Liver (tissue), 9 donors: ENCODE data around the gene UGT1A10. TPM values are rescaled to one million over a fixed set of nuclear protein-coding genes. Genes with fewer than 3 reads are reported as not detected.

Source experiments
- DNase-seq: peaks from one replicate; pipeline ENCODE4 v3.0.0-alpha.2; 2017; ENCODE audit warnings: low spot score
- H3K27ac ChIP-seq, 2 donors: one replicate each; pipeline ENCODE4 v1.7.0; 2013; ENCODE audit warnings: inconsistent platforms in 2 of 2, low read length in 2 of 2, control low read depth in 1 of 2, low read depth in 1 of 2, mild to moderate bottlenecking in 1 of 2
- H3K27me3 ChIP-seq, 4 donors: one replicate each; pipeline versions ENCODE4 v1.6.1 to v1.7.0; 2013; ENCODE audit warnings: low read length in 3 of 4, inconsistent platforms in 1 of 4, mild to moderate bottlenecking in 1 of 4, moderate library complexity in 1 of 4; ENCODE audit not compliant: control insufficient read depth in 4 of 4, insufficient read depth in 4 of 4
- H3K36me3 ChIP-seq, 4 donors: one replicate each; pipeline versions ENCODE4 v1.6.1 to v1.7.0; 2013; ENCODE audit warnings: low read length in 3 of 4, mild to moderate bottlenecking in 3 of 4, low read depth in 1 of 4, moderate library complexity in 1 of 4; ENCODE audit not compliant: control insufficient read depth in 4 of 4, insufficient read depth in 3 of 4
- H3K4me1 ChIP-seq, 4 donors: one replicate each; pipeline versions ENCODE4 v1.6.1 to v1.7.0; 2013; ENCODE audit warnings: low read length in 3 of 4, mild to moderate bottlenecking in 3 of 4, moderate library complexity in 1 of 4; ENCODE audit not compliant: control insufficient read depth in 4 of 4, insufficient read depth in 4 of 4
- H3K4me3 ChIP-seq, 3 donors: one replicate each; pipeline versions ENCODE4 v1.6.1 to v1.7.0; 2013; ENCODE audit warnings: low read length in 3 of 3, control low read depth in 1 of 3, low read depth in 1 of 3, mild to moderate bottlenecking in 1 of 3
- H3K9ac ChIP-seq, 2 donors: one replicate each; pipeline ENCODE4 v1.7.0; 2013; ENCODE audit warnings: low read length in 2 of 2, mild to moderate bottlenecking in 2 of 2, moderate library complexity in 2 of 2, control low read depth in 1 of 2, low read depth in 1 of 2
- H3K9me3 ChIP-seq, 4 donors: one replicate each; pipeline versions ENCODE4 v1.6.1 to v1.7.0; 2013; ENCODE audit warnings: low read length in 3 of 4; ENCODE audit not compliant: control insufficient read depth in 4 of 4
- EGR1 ChIP-seq, 2 donors: IDR thresholded peaks; 2 replicates each; pipeline ENCODE4 v1.6.1; 2016 to 2018; ENCODE audit warnings: antibody characterized with exemption in 2 of 2, low read depth in 2 of 2
- FOXA1 ChIP-seq: IDR thresholded peaks from 2 replicates; pipeline ENCODE4 v1.6.1; 2016; ENCODE audit warnings: antibody characterized with exemption
- FOXA2 ChIP-seq: IDR thresholded peaks from 2 replicates; pipeline ENCODE4 v1.6.1; 2016; ENCODE audit warnings: antibody characterized with exemption
- GABPA ChIP-seq, 2 donors: IDR thresholded peaks in 1 of 2; conservative IDR thresholded peaks in 1 of 2; 2 replicates each; pipeline ENCODE4 v1.6.1; 2016; ENCODE audit warnings: antibody characterized with exemption in 2 of 2, mild to moderate bottlenecking in 1 of 2, moderate library complexity in 1 of 2
- HNF4A ChIP-seq, 2 donors: conservative IDR thresholded peaks; 2 replicates each; pipeline ENCODE4 v1.6.1; 2016; ENCODE audit warnings: antibody characterized with exemption in 2 of 2, mild to moderate bottlenecking in 2 of 2
- NR2F2 ChIP-seq: IDR thresholded peaks from 2 replicates; pipeline ENCODE4 v1.6.1; 2016; ENCODE audit warnings: antibody characterized with exemption
- RAD21 ChIP-seq, 2 donors: IDR thresholded peaks; 2 replicates each; pipeline ENCODE4 v1.6.1; 2016; ENCODE audit warnings: antibody characterized with exemption in 2 of 2, mild to moderate bottlenecking in 2 of 2
- RXRA ChIP-seq, 2 donors: IDR thresholded peaks; 2 replicates each; pipeline ENCODE4 v1.6.1; 2017 to 2018; ENCODE audit warnings: antibody characterized with exemption in 2 of 2, mild to moderate bottlenecking in 1 of 2
- SP1 ChIP-seq: IDR thresholded peaks from 2 replicates; pipeline ENCODE4 v1.6.1; 2018; ENCODE audit warnings: antibody characterized with exemption, mild to moderate bottlenecking
- TAF1 ChIP-seq: conservative IDR thresholded peaks from 2 replicates; pipeline ENCODE4 v1.6.1; 2016; ENCODE audit warnings: antibody characterized with exemption, mild to moderate bottlenecking
- YY1 ChIP-seq: IDR thresholded peaks from 2 replicates; pipeline ENCODE4 v1.6.1; 2016; ENCODE audit warnings: antibody characterized with exemption, mild to moderate bottlenecking
- WGBS: extraction: QIAGEN DNeasy Blood & Tissue Kit; methylation state at CpG from one replicate; pipeline ENCODE4 v1.1.7; 2013; 5-methylcytosine and 5-hydroxymethylcytosine counted together
- polyA plus RNA-seq, 2 donors: library from polyadenylated mRNA; stranded (reverse) in 1 of 2; unstranded in 1 of 2; fragments of 200-250 nt in 1 of 2; fragments of >200 nt in 1 of 2; fragmentation: Nextera tagmentation in 1 of 2; extraction: Ambion mirVana in 1 of 2; gene quantifications; one replicate each; pipeline versions ENCODE4 v1.2.1 to v1.2.3, GENCODE V29; 2013 to 2015
- total RNA-seq, 2 donors: library from RNA; depleted of rRNA; stranded (reverse); fragments of >200 nt; gene quantifications; one replicate each; pipeline ENCODE4 v1.2.3, GENCODE V29; 2014
- TF ChIP-seq, protein P1 (sequence below): IDR thresholded peaks from 2 replicates; pipeline ENCODE4 v1.6.1; 2016; ENCODE audit warnings: antibody characterized with exemption
- TF ChIP-seq, protein P2 (sequence below): fragments of 150-350 bp; IDR thresholded peaks from 2 replicates; pipeline ENCODE4 v1.5.1; 2017; ENCODE audit warnings: improper control_type of control experiment, low read depth, low read length; ENCODE audit not compliant: missing input control
- TF ChIP-seq, protein P3 (sequence below): IDR thresholded peaks from 2 replicates; pipeline ENCODE4 v1.6.1; 2016; ENCODE audit warnings: antibody characterized with exemption, mild to moderate bottlenecking
- TF ChIP-seq, protein P4 (sequence below): IDR thresholded peaks from 2 replicates; pipeline ENCODE4 v1.6.1; 2016; ENCODE audit warnings: antibody characterized with exemption
- TF ChIP-seq, protein P5 (sequence below): IDR thresholded peaks from 2 replicates; pipeline ENCODE4 v1.6.1; 2016; ENCODE audit warnings: antibody characterized with exemption
- donor health status: healthy.
- donor health status: healthy.
- donor health status: healthy.
- donor health status: healthy.
- donor health status: healthy.

UGT1A10 gene
- total and polyA plus RNA-seq, 4 donors, result 0.08 TPM; not detected in 2

DNA sequence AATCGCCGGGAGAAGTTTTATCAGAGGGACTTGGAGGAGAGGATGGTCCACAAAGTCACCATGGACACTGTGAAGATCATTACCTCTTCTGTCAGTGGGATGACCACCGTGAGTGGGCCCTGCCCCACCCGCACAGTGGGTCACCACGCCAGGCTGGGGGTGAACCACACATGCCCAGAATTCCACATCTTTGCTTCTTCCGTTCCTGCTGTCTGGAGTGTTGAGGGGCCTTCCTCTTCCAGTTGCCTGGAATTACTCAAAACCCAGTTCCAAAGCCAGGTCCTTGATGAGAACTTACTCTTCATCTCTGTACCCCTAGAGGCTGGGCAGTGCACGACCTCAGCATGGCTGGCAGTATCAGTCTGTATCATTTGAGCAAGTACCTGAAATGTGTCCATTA, 164.0 kb downstream of the UGT1A10 start:
- WGBS, result 80% methylated on average over 7 of the region's 7 CpGs
- no peak for TF ChIP-seq GABPA (IDR thresholded peaks at IDR 0.05 in 1 of 2, conservative IDR thresholded peaks at IDR 0.05 in 1 of 2)
- no peaks in the 10 kb centered on the region for H3K9me3 ChIP-seq
- H3K4me3 ChIP-seq, result no peak overlapping the region
- no peaks in the 10 kb centered on the region for H3K36me3 ChIP-seq
- H3K4me1 ChIP-seq, result no peaks in the 10 kb centered on the region
- H3K27me3 ChIP-seq, result no peaks in the 10 kb centered on the region
- no peak overlapping the region for H3K9ac ChIP-seq
- peak; percentile 12 for DNase-seq
- H3K27ac ChIP-seq, result no peak overlapping the region

- WGBS, result 81% methylated on average over 9 of the region's 9 CpGs
- peak; percentile 27 for DNase-seq
Observed at GRCh38 chr2:233801357-233802131, 165.3 kb downstream of the UGT1A10 start.

DNA sequence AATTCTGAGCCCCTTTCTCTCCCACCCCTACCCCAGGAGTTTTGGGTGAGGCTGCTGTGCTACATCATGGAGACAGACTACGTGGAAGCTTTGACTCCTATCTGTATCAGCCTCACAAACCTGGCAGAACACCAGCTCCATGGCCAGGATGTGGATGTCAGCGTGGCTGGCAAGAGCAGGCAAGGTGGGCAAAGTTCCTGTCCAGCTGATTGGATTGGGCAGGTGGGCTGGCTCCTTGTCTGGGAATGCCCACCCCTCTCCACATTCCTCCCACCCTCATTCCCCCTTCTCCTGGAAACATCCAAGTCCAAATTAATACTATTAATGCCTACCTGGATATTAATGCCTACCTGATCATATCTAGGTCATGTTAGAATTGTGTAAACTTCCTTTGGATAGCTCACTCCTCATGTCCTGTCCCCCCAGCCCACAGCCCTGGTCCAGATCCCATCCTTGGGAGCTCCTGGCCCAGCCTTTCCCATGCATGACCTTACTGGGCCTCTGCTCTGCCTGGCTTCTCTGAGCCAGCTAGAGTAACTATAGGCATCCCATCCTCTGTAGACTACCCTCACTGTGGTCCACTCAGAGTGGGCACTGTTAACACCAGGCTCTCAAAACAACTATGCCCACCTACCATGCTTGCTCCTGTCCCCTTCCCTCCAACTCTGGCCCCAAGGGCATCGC, 166.0 kb downstream of the UGT1A10 start:
- TF ChIP-seq FOXA1 (no peak), HNF4A (conservative IDR thresholded peaks at IDR 0.05) (no peak), YY1 (no peak), GABPA (IDR thresholded peaks at IDR 0.05 in 1 of 2, conservative IDR thresholded peaks at IDR 0.05 in 1 of 2) (no peak), NR2F2 (no peak), SP1 (no peak), RXRA (IDR thresholded peaks at IDR 0.05) (no peak), EGR1 (IDR thresholded peaks at IDR 0.05; ENCODE audit: low read depth in 2 of 2) (no peak), TAF1 (no peak), RAD21 (IDR thresholded peaks at IDR 0.05) (no peak), FOXA2 (no peak)
- TF ChIP-seq, protein P1, sequence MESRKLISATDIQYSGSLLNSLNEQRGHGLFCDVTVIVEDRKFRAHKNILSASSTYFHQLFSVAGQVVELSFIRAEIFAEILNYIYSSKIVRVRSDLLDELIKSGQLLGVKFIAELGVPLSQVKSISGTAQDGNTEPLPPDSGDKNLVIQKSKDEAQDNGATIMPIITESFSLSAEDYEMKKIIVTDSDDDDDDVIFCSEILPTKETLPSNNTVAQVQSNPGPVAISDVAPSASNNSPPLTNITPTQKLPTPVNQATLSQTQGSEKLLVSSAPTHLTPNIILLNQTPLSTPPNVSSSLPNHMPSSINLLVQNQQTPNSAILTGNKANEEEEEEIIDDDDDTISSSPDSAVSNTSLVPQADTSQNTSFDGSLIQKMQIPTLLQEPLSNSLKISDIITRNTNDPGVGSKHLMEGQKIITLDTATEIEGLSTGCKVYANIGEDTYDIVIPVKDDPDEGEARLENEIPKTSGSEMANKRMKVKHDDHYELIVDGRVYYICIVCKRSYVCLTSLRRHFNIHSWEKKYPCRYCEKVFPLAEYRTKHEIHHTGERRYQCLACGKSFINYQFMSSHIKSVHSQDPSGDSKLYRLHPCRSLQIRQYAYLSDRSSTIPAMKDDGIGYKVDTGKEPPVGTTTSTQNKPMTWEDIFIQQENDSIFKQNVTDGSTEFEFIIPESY, result no peak
- TF ChIP-seq, protein P2, sequence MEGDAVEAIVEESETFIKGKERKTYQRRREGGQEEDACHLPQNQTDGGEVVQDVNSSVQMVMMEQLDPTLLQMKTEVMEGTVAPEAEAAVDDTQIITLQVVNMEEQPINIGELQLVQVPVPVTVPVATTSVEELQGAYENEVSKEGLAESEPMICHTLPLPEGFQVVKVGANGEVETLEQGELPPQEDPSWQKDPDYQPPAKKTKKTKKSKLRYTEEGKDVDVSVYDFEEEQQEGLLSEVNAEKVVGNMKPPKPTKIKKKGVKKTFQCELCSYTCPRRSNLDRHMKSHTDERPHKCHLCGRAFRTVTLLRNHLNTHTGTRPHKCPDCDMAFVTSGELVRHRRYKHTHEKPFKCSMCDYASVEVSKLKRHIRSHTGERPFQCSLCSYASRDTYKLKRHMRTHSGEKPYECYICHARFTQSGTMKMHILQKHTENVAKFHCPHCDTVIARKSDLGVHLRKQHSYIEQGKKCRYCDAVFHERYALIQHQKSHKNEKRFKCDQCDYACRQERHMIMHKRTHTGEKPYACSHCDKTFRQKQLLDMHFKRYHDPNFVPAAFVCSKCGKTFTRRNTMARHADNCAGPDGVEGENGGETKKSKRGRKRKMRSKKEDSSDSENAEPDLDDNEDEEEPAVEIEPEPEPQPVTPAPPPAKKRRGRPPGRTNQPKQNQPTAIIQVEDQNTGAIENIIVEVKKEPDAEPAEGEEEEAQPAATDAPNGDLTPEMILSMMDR, result no peak
- TF ChIP-seq, protein P3, sequence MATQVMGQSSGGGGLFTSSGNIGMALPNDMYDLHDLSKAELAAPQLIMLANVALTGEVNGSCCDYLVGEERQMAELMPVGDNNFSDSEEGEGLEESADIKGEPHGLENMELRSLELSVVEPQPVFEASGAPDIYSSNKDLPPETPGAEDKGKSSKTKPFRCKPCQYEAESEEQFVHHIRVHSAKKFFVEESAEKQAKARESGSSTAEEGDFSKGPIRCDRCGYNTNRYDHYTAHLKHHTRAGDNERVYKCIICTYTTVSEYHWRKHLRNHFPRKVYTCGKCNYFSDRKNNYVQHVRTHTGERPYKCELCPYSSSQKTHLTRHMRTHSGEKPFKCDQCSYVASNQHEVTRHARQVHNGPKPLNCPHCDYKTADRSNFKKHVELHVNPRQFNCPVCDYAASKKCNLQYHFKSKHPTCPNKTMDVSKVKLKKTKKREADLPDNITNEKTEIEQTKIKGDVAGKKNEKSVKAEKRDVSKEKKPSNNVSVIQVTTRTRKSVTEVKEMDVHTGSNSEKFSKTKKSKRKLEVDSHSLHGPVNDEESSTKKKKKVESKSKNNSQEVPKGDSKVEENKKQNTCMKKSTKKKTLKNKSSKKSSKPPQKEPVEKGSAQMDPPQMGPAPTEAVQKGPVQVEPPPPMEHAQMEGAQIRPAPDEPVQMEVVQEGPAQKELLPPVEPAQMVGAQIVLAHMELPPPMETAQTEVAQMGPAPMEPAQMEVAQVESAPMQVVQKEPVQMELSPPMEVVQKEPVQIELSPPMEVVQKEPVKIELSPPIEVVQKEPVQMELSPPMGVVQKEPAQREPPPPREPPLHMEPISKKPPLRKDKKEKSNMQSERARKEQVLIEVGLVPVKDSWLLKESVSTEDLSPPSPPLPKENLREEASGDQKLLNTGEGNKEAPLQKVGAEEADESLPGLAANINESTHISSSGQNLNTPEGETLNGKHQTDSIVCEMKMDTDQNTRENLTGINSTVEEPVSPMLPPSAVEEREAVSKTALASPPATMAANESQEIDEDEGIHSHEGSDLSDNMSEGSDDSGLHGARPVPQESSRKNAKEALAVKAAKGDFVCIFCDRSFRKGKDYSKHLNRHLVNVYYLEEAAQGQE, result no peak
- TF ChIP-seq, protein P4, sequence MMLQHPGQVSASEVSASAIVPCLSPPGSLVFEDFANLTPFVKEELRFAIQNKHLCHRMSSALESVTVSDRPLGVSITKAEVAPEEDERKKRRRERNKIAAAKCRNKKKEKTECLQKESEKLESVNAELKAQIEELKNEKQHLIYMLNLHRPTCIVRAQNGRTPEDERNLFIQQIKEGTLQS, result no peak
- TF ChIP-seq, protein P5, sequence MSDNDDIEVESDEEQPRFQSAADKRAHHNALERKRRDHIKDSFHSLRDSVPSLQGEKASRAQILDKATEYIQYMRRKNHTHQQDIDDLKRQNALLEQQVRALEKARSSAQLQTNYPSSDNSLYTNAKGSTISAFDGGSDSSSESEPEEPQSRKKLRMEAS, result no peak
- no peaks in the 10 kb centered on the region for H3K4me1 ChIP-seq
- H3K36me3 ChIP-seq, result no peaks in the 10 kb centered on the region
- no peak for DNase-seq
- H3K27me3 ChIP-seq, result no peaks in the 10 kb centered on the region
- 87% methylated on average over 3 of the region's 3 CpGs for WGBS
- H3K27ac ChIP-seq, result no peak overlapping the region
- H3K4me3 ChIP-seq, result no peak overlapping the region
- no peak overlapping the region for H3K9ac ChIP-seq
- no peaks in the 10 kb centered on the region for H3K9me3 ChIP-seq

More at GRCh38 chr2:233801357-233802131, 165.3 kb downstream of the UGT1A10 start:
- Histone ChIP-seq H3K4me3 (no peak overlapping the region), H3K9ac (no peak overlapping the region), H3K36me3 (no peaks in the 10 kb centered on the region), H3K9me3 (no peaks in the 10 kb centered on the region), H3K27me3 (no peaks in the 10 kb centered on the region), H3K4me1 (no peaks in the 10 kb centered on the region), H3K27ac (no peak overlapping the region)
- no peak for TF ChIP-seq FOXA1
